ENCODE measurements around the gene HTRA3.

DNA sequence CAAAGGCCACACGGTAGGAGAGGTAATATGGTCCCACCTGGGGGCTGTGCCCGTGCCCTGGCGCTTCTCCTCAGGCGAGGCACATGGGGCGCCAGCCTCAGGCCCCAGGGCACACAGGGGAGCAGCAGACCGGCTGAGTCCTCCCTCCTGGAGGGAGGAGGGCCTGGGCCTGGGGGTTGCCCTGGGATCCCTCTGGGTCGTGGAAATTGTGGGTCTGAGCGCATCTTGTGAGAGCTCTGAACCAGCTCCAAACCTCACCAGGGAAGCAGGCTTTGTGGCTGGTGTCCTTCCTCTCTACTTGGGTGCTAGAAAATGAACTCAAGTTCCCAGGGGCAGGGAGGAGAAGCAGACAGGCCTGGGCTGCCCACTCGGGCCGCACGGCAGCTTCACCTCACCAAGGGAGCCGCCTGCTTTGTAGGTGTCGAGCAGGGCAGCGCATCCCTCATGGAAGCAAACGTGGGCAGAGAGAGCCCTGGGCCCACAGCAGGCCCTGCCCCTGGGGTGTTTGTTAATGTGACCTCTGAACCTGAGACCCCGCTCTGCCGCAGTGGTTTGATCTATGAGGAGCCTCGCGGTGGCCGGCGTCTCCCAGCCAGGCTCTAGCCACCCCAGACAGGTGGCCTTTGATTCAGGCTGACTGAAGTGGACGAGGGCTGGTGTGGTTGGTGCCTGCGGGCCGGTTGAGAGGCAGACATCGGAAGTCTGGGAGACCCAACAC is 10.8 kb downstream of the HTRA3 start:
- no peak for TF ChIP-seq POLR2A (IDR thresholded peaks at IDR 0.05)
- TF ChIP-seq, protein P1, sequence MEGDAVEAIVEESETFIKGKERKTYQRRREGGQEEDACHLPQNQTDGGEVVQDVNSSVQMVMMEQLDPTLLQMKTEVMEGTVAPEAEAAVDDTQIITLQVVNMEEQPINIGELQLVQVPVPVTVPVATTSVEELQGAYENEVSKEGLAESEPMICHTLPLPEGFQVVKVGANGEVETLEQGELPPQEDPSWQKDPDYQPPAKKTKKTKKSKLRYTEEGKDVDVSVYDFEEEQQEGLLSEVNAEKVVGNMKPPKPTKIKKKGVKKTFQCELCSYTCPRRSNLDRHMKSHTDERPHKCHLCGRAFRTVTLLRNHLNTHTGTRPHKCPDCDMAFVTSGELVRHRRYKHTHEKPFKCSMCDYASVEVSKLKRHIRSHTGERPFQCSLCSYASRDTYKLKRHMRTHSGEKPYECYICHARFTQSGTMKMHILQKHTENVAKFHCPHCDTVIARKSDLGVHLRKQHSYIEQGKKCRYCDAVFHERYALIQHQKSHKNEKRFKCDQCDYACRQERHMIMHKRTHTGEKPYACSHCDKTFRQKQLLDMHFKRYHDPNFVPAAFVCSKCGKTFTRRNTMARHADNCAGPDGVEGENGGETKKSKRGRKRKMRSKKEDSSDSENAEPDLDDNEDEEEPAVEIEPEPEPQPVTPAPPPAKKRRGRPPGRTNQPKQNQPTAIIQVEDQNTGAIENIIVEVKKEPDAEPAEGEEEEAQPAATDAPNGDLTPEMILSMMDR (IDR thresholded peaks at IDR 0.05): no peak
- TF ChIP-seq POLR2AphosphoS5 (IDR thresholded peaks at IDR 0.05): no peak
